Loucy (cell line): Measurements from ENCODE around the gene ANKRD33B.
A peak's percentile ranks its signal among the peaks of the same experiment; 100 is the strongest.
"Not testable (repeated sequence)": the region's sequence is repeated elsewhere in the genome, so short reads cannot be mapped to it uniquely, and the experiment has no call there.

Experiments
- H2AFZ ChIP-seq: fragments of 200-600 bp; sonication (generic); 2 replicates; pipeline ENCODE4 v1.6.0; 2016; ENCODE audit warnings: antibody characterized with exemption, mild to moderate bottlenecking, low read length, moderate library complexity
- H3F3A ChIP-seq: fragments of 200-600 bp; 2 replicates; pipeline ENCODE4 v1.6.0; 2016; ENCODE audit warnings: antibody characterized with exemption, low read depth, mild to moderate bottlenecking
- H3K27me3 ChIP-seq: fragments of 200-600 bp; sonication (generic); 2 replicates; pipeline ENCODE4 v1.6.1; 2014; ENCODE audit warnings: low read length, mild to moderate bottlenecking; ENCODE audit not compliant: insufficient read depth, poor library complexity, severe bottlenecking
- H3K36me3 ChIP-seq: fragments of 200-600 bp; sonication (generic); 2 replicates; pipeline ENCODE4 v1.6.1; 2016; ENCODE audit warnings: low read length; ENCODE audit not compliant: insufficient read depth
- H3K4me1 ChIP-seq: fragments of 200-600 bp; sonication (generic); 2 replicates; pipeline ENCODE4 v1.5.1; 2014; ENCODE audit warnings: low read length, mild to moderate bottlenecking; ENCODE audit not compliant: insufficient read depth, poor library complexity, severe bottlenecking
- H3K4me2 ChIP-seq: fragments of 200-600 bp; sonication (generic); 2 replicates; pipeline ENCODE4 v1.6.0; 2014; ENCODE audit warnings: antibody characterized with exemption, low read length, low read depth, mild to moderate bottlenecking; ENCODE audit not compliant: poor library complexity, severe bottlenecking
- H3K4me3 ChIP-seq: fragments of 200-600 bp; sonication (generic); 2 replicates; pipeline ENCODE4 v1.5.1; 2014; ENCODE audit warnings: low read length, mild to moderate bottlenecking, mixed read lengths; ENCODE audit not compliant: poor library complexity, severe bottlenecking
- H3K79me2 ChIP-seq: fragments of 200-600 bp; sonication (generic); 2 replicates; pipeline ENCODE4 v1.6.1; 2014; ENCODE audit warnings: low read length; ENCODE audit not compliant: insufficient read depth
- H3K9ac ChIP-seq: fragments of 200-600 bp; sonication (generic); 2 replicates; pipeline ENCODE4 v1.6.0; 2014; ENCODE audit warnings: mild to moderate bottlenecking, low read depth, low read length, moderate library complexity; ENCODE audit not compliant: poor library complexity, severe bottlenecking
- H3K9me2 ChIP-seq: fragments of 200-600 bp; sonication (generic); replicated peaks from 2 replicates; pipeline ENCODE4 v1.6.1; 2016; ENCODE audit warnings: low read depth, low read length, mixed read lengths
- H3K9me3 ChIP-seq: fragments of 200-600 bp; sonication (generic); 2 replicates; pipeline ENCODE4 v1.6.1; 2014; ENCODE audit warnings: mild to moderate bottlenecking, antibody characterized with exemption, low read length, low read depth; ENCODE audit not compliant: insufficient read depth
- H4K20me1 ChIP-seq: fragments of 200-600 bp; sonication (generic); 2 replicates; pipeline ENCODE4 v1.6.0; 2014; ENCODE audit warnings: antibody characterized with exemption, low read length, mild to moderate bottlenecking; ENCODE audit not compliant: insufficient read depth, poor library complexity, severe bottlenecking
- CTCF ChIP-seq: fragments of 200-600 bp; sonication (generic); conservative IDR thresholded peaks from 2 replicates; pipeline ENCODE4 v1.5.1; 2014; ENCODE audit warnings: mild to moderate bottlenecking, antibody characterized with exemption, low read length
- EZH2phosphoT487 ChIP-seq: fragments of 200-600 bp; IDR thresholded peaks from 2 replicates; pipeline ENCODE4 v1.6.1; 2018; ENCODE audit warnings: antibody characterized with exemption, mild to moderate bottlenecking, moderate library complexity, borderline replicate concordance

ANKRD33B gene

DNA sequence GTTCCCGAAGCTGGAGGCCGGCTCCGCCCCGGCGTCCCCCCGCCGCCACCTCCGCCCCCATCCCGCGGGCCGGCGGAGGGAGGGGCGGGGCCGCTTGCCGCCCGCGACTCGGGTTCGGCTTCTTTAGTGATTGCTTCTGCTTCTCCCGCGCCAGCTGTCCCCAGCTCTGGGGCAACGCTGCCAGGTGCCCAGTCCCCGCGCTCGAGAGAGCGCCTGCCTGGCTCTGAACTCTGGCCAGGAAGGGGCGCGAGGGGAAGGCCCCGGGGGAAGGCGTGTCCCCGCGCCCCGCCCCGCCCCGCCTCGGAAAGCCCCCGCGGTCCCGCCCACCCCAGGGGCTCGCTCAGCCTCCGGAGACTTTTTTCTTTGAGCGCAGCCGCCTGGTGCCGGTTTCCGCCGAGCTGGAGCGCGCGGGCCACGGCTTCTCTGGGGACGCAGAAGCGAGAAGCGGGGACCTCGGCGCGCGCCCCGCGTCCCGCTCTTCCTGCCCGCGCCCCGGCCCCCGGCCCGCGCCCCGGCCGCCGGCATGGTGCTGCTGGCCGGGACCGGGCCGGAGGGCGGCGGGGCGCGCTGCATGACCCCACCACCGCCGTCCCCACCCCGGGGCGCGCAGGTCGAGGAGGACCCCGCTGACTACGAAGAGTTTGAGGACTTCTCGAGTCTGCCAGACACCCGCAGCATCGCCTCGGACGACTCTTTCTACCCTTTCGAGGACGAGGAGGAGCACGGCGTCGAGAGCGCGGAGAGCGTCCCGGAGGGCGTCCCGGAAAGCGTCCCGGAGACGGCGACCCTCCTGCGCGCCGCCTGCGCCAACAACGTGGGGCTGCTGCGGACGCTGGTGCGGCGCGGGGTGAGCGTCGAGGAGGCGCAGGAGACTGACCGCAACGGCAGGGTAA lies at the start of gene ANKRD33B:
TSS of gene ANKRD33B (plus strand) at position 126 of the 893 bp plus-strand sequence. CDS start at position 524, 398 bp downstream.
- H3K4me2 ChIP-seq: peak within 1 kb of the TSS; percentile 73
- no peaks in the 10 kb centered on the region for H3K27me3 ChIP-seq
- H4K20me1 ChIP-seq: no peaks in the 10 kb centered on the region
- no peaks in the 10 kb centered on the region for H3K36me3 ChIP-seq
- H3K9me2 ChIP-seq: no peaks in the 10 kb centered on the region
- H3K9me3 ChIP-seq: no peaks in the 10 kb centered on the region
- H3K79me2 ChIP-seq: peaks cover 7% of the 10 kb centered on the region; the same call in 1 of the 2 replicates
- peak within 1 kb of the TSS; percentile 18 for H2AFZ ChIP-seq
- no peaks in the 10 kb centered on the region for H3F3A ChIP-seq
- H3K4me3 ChIP-seq: peak within 1 kb of the TSS; percentile 73
- H3K9ac ChIP-seq: peak within 1 kb of the TSS; percentile 69
- H3K4me1 ChIP-seq: peaks cover 37% of the 10 kb centered on the region
- no peak for TF ChIP-seq EZH2phosphoT487
- TF ChIP-seq CTCF: no peak

- not testable (repeated sequence) for H3K4me2 ChIP-seq
Observed at GRCh38 chr5:10514572-10514971, 49.3 kb upstream of the ANKRD33B start.

GRCh38 chr5:10515492-10515891 lies 48.4 kb upstream of the ANKRD33B start:
- H3F3A ChIP-seq: no peaks in the 10 kb centered on the region
- H3K9me3 ChIP-seq: no peaks in the 10 kb centered on the region
- H3K36me3 ChIP-seq: no peaks in the 10 kb centered on the region
- TF ChIP-seq EZH2phosphoT487 (no peak), CTCF (no peak)
- H3K27me3 ChIP-seq: no peaks in the 10 kb centered on the region
- no peak overlapping the region for H3K4me2 ChIP-seq
- no peaks in the 10 kb centered on the region for H3K9me2 ChIP-seq
- H3K4me3 ChIP-seq: no peak overlapping the region
- H4K20me1 ChIP-seq: no peaks in the 10 kb centered on the region
- no peaks in the 10 kb centered on the region for H3K79me2 ChIP-seq
- H3K4me1 ChIP-seq: no peaks in the 10 kb centered on the region
- H3K9ac ChIP-seq: no peak overlapping the region
- H2AFZ ChIP-seq: no peak overlapping the region

More at GRCh38 chr5:10514572-10514971, 49.3 kb upstream of the ANKRD33B start:
- not testable (repeated sequence) for H3K4me1 ChIP-seq, H3K4me3 ChIP-seq, H3K9me2 ChIP-seq, H3K27me3 ChIP-seq, H3K9ac ChIP-seq, H3K79me2 ChIP-seq, H3K9me3 ChIP-seq, H3K36me3 ChIP-seq, H3F3A ChIP-seq, H2AFZ ChIP-seq, H4K20me1 ChIP-seq

DNA sequence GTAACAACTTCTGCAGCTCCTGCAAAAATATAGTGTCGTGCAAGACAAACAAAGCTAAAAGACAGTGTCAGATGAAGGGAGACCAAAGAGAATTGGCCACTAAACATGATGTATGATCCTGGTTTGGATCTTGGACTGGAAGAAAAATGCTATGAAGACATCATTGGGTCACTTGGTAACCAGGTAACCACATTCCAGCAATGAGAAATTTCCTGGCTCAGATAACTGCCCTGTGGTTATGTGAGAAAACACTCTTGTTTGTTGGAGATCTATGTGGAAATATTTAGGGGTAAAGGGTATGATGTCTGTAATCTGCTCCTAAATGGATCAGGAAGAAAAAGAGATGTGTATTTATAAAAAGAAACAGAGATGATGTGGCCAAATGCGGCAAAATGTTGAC lies 45.5 kb upstream of the ANKRD33B start:
- Histone ChIP-seq H3K4me2 (no peak overlapping the region), H3K4me1 (no peaks in the 10 kb centered on the region), H3K27me3 (no peaks in the 10 kb centered on the region), H3K9me3 (no peaks in the 10 kb centered on the region), H3K9ac (no peak overlapping the region), H3K79me2 (no peaks in the 10 kb centered on the region), H3K4me3 (no peak overlapping the region), H3K9me2 (no peaks in the 10 kb centered on the region), H3K36me3 (no peaks in the 10 kb centered on the region), H2AFZ (no peak overlapping the region), H3F3A (no peaks in the 10 kb centered on the region), H4K20me1 (no peaks in the 10 kb centered on the region)
- no peak for TF ChIP-seq CTCF
